ENCODE results near the gene GPR27. TPM values are rescaled to one million over a fixed set of nuclear protein-coding genes. Genes with fewer than 3 reads are reported as not detected.
A peak's percentile ranks its signal among the peaks of the same experiment; 100 is the strongest.

Gene GPR27
- total and polyA plus RNA-seq, 2 of the 8 experiments (the other 6 are each of a cell fraction or from before 2014, with no cell fraction given) = 11.3 to 12.5 TPM

DNA sequence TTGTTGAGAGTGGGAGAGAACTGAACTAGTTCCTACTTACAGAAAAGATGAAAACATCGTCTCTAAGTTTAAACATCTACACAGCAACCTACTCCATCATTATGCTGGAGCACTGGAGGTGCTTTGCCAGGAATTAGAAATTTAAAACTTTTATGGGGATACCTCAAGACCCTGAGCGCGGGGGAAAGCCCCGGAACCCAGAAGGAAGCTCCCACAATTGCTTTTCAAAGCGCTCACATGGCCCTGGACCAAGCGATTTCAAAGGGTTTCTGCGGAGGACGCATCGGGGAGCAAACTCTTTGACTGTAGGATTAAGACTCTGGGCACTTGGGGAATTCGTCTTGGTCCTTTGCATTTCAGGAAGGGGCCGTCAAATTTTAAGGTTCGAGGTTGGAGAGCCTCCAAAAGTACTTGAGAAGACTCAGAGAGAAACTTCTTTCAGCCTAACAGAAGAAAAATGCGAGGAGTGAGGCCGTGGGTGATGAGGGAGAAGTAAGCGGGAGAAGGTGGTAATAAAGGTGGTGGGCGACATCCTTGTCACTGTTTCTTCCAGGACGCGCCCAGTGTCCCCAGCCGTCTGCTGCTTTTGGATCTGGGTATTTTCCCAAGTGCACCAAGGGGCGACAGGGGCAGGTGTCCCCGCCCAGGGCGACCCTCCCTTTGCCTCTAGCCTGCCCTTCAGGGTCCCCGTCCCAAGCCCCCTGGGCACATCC lies 30.7 kb downstream of the GPR27 start:
- no peaks in the 10 kb centered on the region for H3K36me3 ChIP-seq (ENCODE audit: control insufficient read depth in 2 of 4, insufficient read depth in 4 of 4, low read length in 3 of 4)
- H3K9me3 ChIP-seq (ENCODE audit: insufficient read depth in 2 of 2, low read depth in 1 of 2, low read length in 1 of 2) = no peaks in the 10 kb centered on the region
- 0 out of 2 replicates have a peak overlapping the region, but pooled peaks have one; percentile 20 for H3K18ac ChIP-seq (ENCODE audit: extremely low read depth, low read length)
- H3K14ac ChIP-seq (ENCODE audit: insufficient read length) = no peak overlapping the region
- peak overlapping the region; percentile 53 for H4K8ac ChIP-seq (ENCODE audit: extremely low read depth, insufficient read depth, low read length)
- DNase-seq (ENCODE audit: low read depth in 1 of 2, low spot score in 2 of 2) (no peak), FAIRE-seq (peak; percentile 69)
- no peaks in the 10 kb centered on the region for H3K79me2 ChIP-seq (ENCODE audit: control insufficient read depth in 1 of 2, insufficient read depth in 2 of 2, low read length in 2 of 2)
- POLR2A ChIA-PET (ENCODE audit: partially characterized antibody) = interaction anchor here (0.7 to 0.8 kb wide), 2 partner anchors 32 to 44 kb away, joined by 3 read pairs; no protein-coding TSS in a partner anchor
- no peak overlapping the region for H2BK20ac ChIP-seq (ENCODE audit: low read length)
- H2BK120ac ChIP-seq (replicated peaks; ENCODE audit: low read depth, low read length) = no peak overlapping the region
- H3K4me1 ChIP-seq (replicated peaks in 1 of 4; ENCODE audit: control insufficient read depth in 3 of 4, insufficient read depth in 4 of 4, low read length in 3 of 4) = peaks cover 9 to 16% (median 11%) of the 10 kb centered on the region in 4 experiments
- peak overlapping the region; percentile 37; the same call in 1 of the 2 replicates for H2BK15ac ChIP-seq (ENCODE audit: low read length)
- H3K4ac ChIP-seq (replicated peaks; ENCODE audit: insufficient read length, low read depth, low read length) = no peak overlapping the region
- peak overlapping the region; percentile 88 to 96 for H3K4me2 ChIP-seq (ENCODE audit: insufficient read depth in 1 of 2, low read depth in 2 of 2, low read length in 2 of 2)
- H4K5ac ChIP-seq (ENCODE audit: insufficient read length, low read depth, low read length) = no peak overlapping the region
- no peak overlapping the region for H2BK5ac ChIP-seq (ENCODE audit: low read depth, low read length)
- H4K20me1 ChIP-seq (replicated peaks in 1 of 2; ENCODE audit: control insufficient read depth in 1 of 2, insufficient read depth in 2 of 2, low read length in 2 of 2) = no peaks in the 10 kb centered on the region
- no peak overlapping the region for H2BK12ac ChIP-seq (ENCODE audit: low read depth, low read length)
- CTCF ChIA-PET (ENCODE audit: partially characterized antibody) = no interaction called here
- H2AFZ ChIP-seq (ENCODE audit: low read length) = no peak overlapping the region
- H3K56ac ChIP-seq (replicated peaks; ENCODE audit: insufficient read length, low read depth, low read length) = no peak overlapping the region
- H3K79me1 ChIP-seq (ENCODE audit: low read depth, low read length) = no peaks in the 10 kb centered on the region
- H3K4me3 ChIP-seq (ENCODE audit: extremely low read depth in 1 of 4, insufficient read depth in 2 of 4, low read depth in 3 of 4, low read length in 4 of 4) = peak overlapping the region; percentile 33 to 64 (median 38)
- WGBS, 2 experiments (ENCODE audit: extremely low coverage in 1 of 2, insufficient coverage in 1 of 2, insufficient read length in 1 of 2, insufficient replicate concordance in 2 of 2, low coverage in 1 of 2, low lambda C conversion rate in 2 of 2, missing lambda C conversion rate in 1 of 2) = 4% methylated on average over 23 of the region's 23 CpGs; no CpG with 5 or more reads in 1 of the 2 experiments
- H3K23me2 ChIP-seq (ENCODE audit: low read depth, low read length) = peaks cover 7% of the 10 kb centered on the region; the same call in 1 of the 2 replicates
- no peak overlapping the region for H2AK5ac ChIP-seq (ENCODE audit: low read depth, low read length)
- no peak overlapping the region for H4K91ac ChIP-seq (replicated peaks; ENCODE audit: insufficient read length, low read length)
- H3K27me3 ChIP-seq (replicated peaks in 1 of 4; ENCODE audit: control insufficient read depth in 3 of 4, extremely low read depth in 1 of 4, insufficient read depth in 3 of 4, low read length in 3 of 4) = peaks cover 19 to 52% (median 34%) of the 10 kb centered on the region in 4 experiments
- no peak overlapping the region for H3K27ac ChIP-seq (ENCODE audit: low read depth, low read length)
- no peak overlapping the region for H3K9ac ChIP-seq (replicated peaks in 1 of 4; ENCODE audit: extremely low read depth in 1 of 4, low read depth in 3 of 4, low read length in 3 of 4)
- no peak overlapping the region for H3K23ac ChIP-seq (ENCODE audit: insufficient read length)
- TF ChIP-seq SAP30 (IDR thresholded peaks at IDR 0.05; ENCODE audit: insufficient read depth, insufficient replicate concordance, low read length) (no peak), ZNF274 (IDR thresholded peaks at IDR 0.05; ENCODE audit: borderline replicate concordance, extremely low read depth, low read length) (no peak), TCF12 (IDR thresholded peaks at IDR 0.05; ENCODE audit: low read depth, low read length) (no peak), TEAD4 (IDR thresholded peaks at IDR 0.05; ENCODE audit: low read depth, low read length) (0 out of 2 replicates have a peak, but pooled peaks have one; percentile 3), JUN (IDR thresholded peaks at IDR 0.05; ENCODE audit: low read depth, low read length) (no peak), YY1 (IDR thresholded peaks at IDR 0.05; ENCODE audit: low read depth, low read length) (no peak), RFX5 (IDR thresholded peaks at IDR 0.05; ENCODE audit: borderline replicate concordance, low read depth, low read length) (no peak), USF2 (IDR thresholded peaks at IDR 0.05; ENCODE audit: low read length) (no peak), RNF2 (IDR thresholded peaks at IDR 0.05; ENCODE audit: borderline replicate concordance, low read depth, low read length, missing control alignments, poor library complexity, severe bottlenecking) (peak; percentile 42), CTBP2 (IDR thresholded peaks at IDR 0.05; ENCODE audit: borderline replicate concordance, insufficient read depth, insufficient read length, low read length) (no peak)

Data from H1 (cell line).